K562 (cell line): ENCODE data around the gene HSPA4. TPM values are rescaled to one million over a fixed set of nuclear protein-coding genes. Genes with fewer than 3 reads are reported as not detected.

Source experiments
- HOXB6 ChIP-seq: fragments of 250-450 bp; sonication (Bioruptor Pico); IDR thresholded peaks from 2 replicates; pipeline ENCODE4 v1.5.1; 2022; ENCODE audit warnings: mild to moderate bottlenecking, borderline replicate concordance
- JUND ChIP-seq, 2 experiments: IDR thresholded peaks; 2 replicates in 1 of 2; 3 replicates in 1 of 2; pipeline ENCODE4 v1.6.1; 2011; ENCODE audit warnings: borderline replicate concordance in 2 of 2, low read depth in 2 of 2, low read length in 2 of 2, improper control_type of control experiment in 1 of 2, missing biosample characterization in 1 of 2, missing genetic modification characterization in 1 of 2, missing genetic modification reagents in 1 of 2
- MEIS2 ChIP-seq: fragments of 450-650 bp; IDR thresholded peaks from 2 replicates; pipeline ENCODE4 v1.6.1; 2014; ENCODE audit warnings: mild to moderate bottlenecking; ENCODE audit not compliant: partially characterized antibody
- RERE ChIP-seq: sonication (generic); formaldehyde crosslinking; IDR thresholded peaks from 2 replicates; pipeline ENCODE4 v1.8.0; 2023; ENCODE audit warnings: missing genetic modification reagents, mild to moderate bottlenecking, borderline replicate concordance
- polyA plus RNA-seq, 8 experiments: library from polyadenylated mRNA; depleted of rRNA in 4 of 8; stranded (reverse) in 5 of 8; unstranded in 3 of 8; fragments of >200 nt; fragmentation: Nextera tagmentation in 2 of 8; fragmentation: Illumina TruSeq in 1 of 8; extraction: Ambion mirVana in 2 of 8; extraction: Trizol in 1 of 8; gene quantifications; 2 replicates each; pipeline versions ENCODE4 v1.2.1 to v1.2.3, GENCODE V29; 2011 to 2014; ENCODE audit warnings: inconsistent platforms in 1 of 8, missing spikeins in 1 of 8
- total RNA-seq, 7 experiments: library from RNA; depleted of rRNA in 6 of 7; stranded (reverse); fragments of >200 nt in 6 of 7; fragmentation: Illumina TruSeq in 2 of 7; extraction: Trizol in 2 of 7; gene quantifications; 2 replicates each; pipeline versions ENCODE4 v1.2.1 to v1.2.3, GENCODE V29; 2011 to 2021; ENCODE audit warnings: low replicate concordance in 1 of 7

Gene HSPA4
- total and polyA plus RNA-seq, 9 of the 15 experiments (the other 6 are each of a cell fraction or from before 2014, with no cell fraction given): 90.3 to 286 (median 148) TPM

GRCh38 chr5:133108481-133108921 is 56.7 kb downstream of the HSPA4 start (continued):
- TF ChIP-seq RERE (CRISPR knock-in tag): no peak
- no peak for TF ChIP-seq JUND (IDR thresholded peaks at IDR 0.05; ENCODE audit: borderline replicate concordance, low read depth, low read length)
- no peak for TF ChIP-seq JUND (tag; IDR thresholded peaks at IDR 0.05; ENCODE audit: borderline replicate concordance, low read depth, low read length)
- peak; percentile 28 for TF ChIP-seq MEIS2
- TF ChIP-seq HOXB6 (CRISPR knock-in tag): no peak
